OCI-LY1 (cell line): ENCODE results near the gene GALNT2.

Experiments used
- H2AFZ ChIP-seq: fragments of 200-600 bp; sonication (generic), shearing (Covaris generic); 2 replicates; pipeline ENCODE4 v1.6.0; 2014; ENCODE audit warnings: antibody characterized with exemption, mild to moderate bottlenecking, low read length
- H3F3A ChIP-seq: fragments of 200-600 bp; sonication (generic), shearing (Covaris generic); 2 replicates; pipeline ENCODE4 v1.6.0; 2014; ENCODE audit warnings: mild to moderate bottlenecking, antibody characterized with exemption, low read length, moderate library complexity; ENCODE audit not compliant: insufficient read depth
- H3K27ac ChIP-seq: fragments of 200-600 bp; sonication (generic); 2 replicates; pipeline ENCODE4 v1.5.1; 2014; ENCODE audit warnings: low read length, mixed run types, mild to moderate bottlenecking, low read depth; ENCODE audit not compliant: poor library complexity, severe bottlenecking
- H3K27me3 ChIP-seq: fragments of 200-600 bp; sonication (generic); 2 replicates; pipeline ENCODE4 v1.6.0; 2014; ENCODE audit warnings: antibody characterized with exemption, mild to moderate bottlenecking, low read length, moderate library complexity; ENCODE audit not compliant: insufficient read depth
- H3K36me3 ChIP-seq: fragments of 200-600 bp; sonication (generic); 2 replicates; pipeline ENCODE4 v1.6.1; 2014; ENCODE audit warnings: mild to moderate bottlenecking, antibody characterized with exemption, low read length, moderate library complexity, mixed read lengths; ENCODE audit not compliant: insufficient read depth
- H3K4me1 ChIP-seq: fragments of 200-600 bp; sonication (generic); 2 replicates; pipeline ENCODE4 v1.5.1; 2014; ENCODE audit warnings: mild to moderate bottlenecking, low read length, moderate library complexity; ENCODE audit not compliant: insufficient read depth, severe bottlenecking
- H3K4me2 ChIP-seq: fragments of 200-600 bp; sonication (generic), shearing (Covaris generic); 2 replicates; pipeline ENCODE4 v1.6.1; 2014; ENCODE audit warnings: low read length
- H3K4me3 ChIP-seq: fragments of 200-600 bp; sonication (generic); 2 replicates; pipeline ENCODE4 v1.5.1; 2014; ENCODE audit warnings: low read length, low read depth, mild to moderate bottlenecking, mixed read lengths; ENCODE audit not compliant: poor library complexity, severe bottlenecking
- H3K79me2 ChIP-seq: fragments of 200-600 bp; shearing (Covaris generic); 2 replicates; pipeline ENCODE4 v1.6.1; 2016; ENCODE audit warnings: mixed run types, low read length, mixed read lengths; ENCODE audit not compliant: insufficient read depth
- H3K9ac ChIP-seq: fragments of 200-600 bp; sonication (generic), shearing (Covaris generic); 2 replicates; pipeline ENCODE4 v1.6.1; 2014; ENCODE audit warnings: mild to moderate bottlenecking, low read length, mixed read lengths
- H3K9me2 ChIP-seq: fragments of 200-600 bp; sonication (generic), shearing (Covaris generic); 2 replicates; pipeline ENCODE4 v1.6.1; 2014; ENCODE audit warnings: low read depth, mild to moderate bottlenecking, low read length, mixed read lengths
- H3K9me3 ChIP-seq: fragments of 200-600 bp; shearing (Covaris generic); 2 replicates; pipeline ENCODE4 v1.6.1; 2014; ENCODE audit warnings: low read length, mixed read lengths
- H4K20me1 ChIP-seq: fragments of 200-600 bp; sonication (generic), shearing (Covaris generic); 2 replicates; pipeline ENCODE4 v1.6.0; 2016; ENCODE audit warnings: mild to moderate bottlenecking, low read length; ENCODE audit not compliant: insufficient read depth
- EZH2 ChIP-seq: fragments of 200-600 bp; sonication (generic), shearing (Covaris generic); IDR thresholded peaks from 2 replicates; pipeline ENCODE4 v1.8.0; 2017; ENCODE audit warnings: borderline replicate concordance, mixed run types, mild to moderate bottlenecking, antibody characterized with exemption, low read length, moderate library complexity, mixed read lengths
- TF ChIP-seq, protein P1 (sequence below): fragments of 200-600 bp; sonication (generic), shearing (Covaris generic); IDR thresholded peaks from 2 replicates; pipeline ENCODE4 v1.5.1; 2017; ENCODE audit warnings: mild to moderate bottlenecking, antibody characterized with exemption, low read length, moderate library complexity, mixed read lengths

The GALNT2 gene

DNA sequence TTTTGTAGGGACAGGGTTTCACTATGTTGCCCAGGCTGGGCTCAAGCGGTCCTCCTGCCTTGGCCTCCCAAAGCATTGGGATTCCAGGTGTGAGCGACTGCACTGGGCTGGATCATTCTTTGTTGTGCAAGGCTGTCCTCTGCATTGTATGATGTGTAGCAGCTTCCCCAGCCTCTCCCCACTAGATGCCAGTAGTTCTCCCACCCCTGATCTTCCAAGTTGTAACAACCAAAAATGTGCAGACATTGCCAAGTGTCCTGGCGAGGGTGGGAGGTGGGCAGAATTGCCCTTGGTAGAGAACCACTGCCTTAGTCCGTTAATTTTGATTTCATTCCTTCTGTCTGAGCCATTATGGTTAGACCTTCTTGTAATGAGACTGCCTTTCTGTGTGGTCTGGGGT lies 7.2 kb downstream of the GALNT2 start:
- Histone ChIP-seq H4K20me1 (no peaks in the 10 kb centered on the region), H3K79me2 (peaks cover 97% of the 10 kb centered on the region), H3K27me3 (no peaks in the 10 kb centered on the region), H3K27ac (no peak overlapping the region), H3K9me2 (no peaks in the 10 kb centered on the region), H3F3A (no peaks in the 10 kb centered on the region), H2AFZ (no peak overlapping the region), H3K4me1 (peaks cover 28% of the 10 kb centered on the region), H3K4me2 (no peak overlapping the region), H3K9me3 (no peaks in the 10 kb centered on the region), H3K9ac (no peak overlapping the region), H3K4me3 (no peak overlapping the region), H3K36me3 (peaks cover 13% of the 10 kb centered on the region; the same call in 1 of the 2 replicates)
- TF ChIP-seq, protein P1, sequence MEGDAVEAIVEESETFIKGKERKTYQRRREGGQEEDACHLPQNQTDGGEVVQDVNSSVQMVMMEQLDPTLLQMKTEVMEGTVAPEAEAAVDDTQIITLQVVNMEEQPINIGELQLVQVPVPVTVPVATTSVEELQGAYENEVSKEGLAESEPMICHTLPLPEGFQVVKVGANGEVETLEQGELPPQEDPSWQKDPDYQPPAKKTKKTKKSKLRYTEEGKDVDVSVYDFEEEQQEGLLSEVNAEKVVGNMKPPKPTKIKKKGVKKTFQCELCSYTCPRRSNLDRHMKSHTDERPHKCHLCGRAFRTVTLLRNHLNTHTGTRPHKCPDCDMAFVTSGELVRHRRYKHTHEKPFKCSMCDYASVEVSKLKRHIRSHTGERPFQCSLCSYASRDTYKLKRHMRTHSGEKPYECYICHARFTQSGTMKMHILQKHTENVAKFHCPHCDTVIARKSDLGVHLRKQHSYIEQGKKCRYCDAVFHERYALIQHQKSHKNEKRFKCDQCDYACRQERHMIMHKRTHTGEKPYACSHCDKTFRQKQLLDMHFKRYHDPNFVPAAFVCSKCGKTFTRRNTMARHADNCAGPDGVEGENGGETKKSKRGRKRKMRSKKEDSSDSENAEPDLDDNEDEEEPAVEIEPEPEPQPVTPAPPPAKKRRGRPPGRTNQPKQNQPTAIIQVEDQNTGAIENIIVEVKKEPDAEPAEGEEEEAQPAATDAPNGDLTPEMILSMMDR: no peak
- TF ChIP-seq EZH2: no peak

DNA sequence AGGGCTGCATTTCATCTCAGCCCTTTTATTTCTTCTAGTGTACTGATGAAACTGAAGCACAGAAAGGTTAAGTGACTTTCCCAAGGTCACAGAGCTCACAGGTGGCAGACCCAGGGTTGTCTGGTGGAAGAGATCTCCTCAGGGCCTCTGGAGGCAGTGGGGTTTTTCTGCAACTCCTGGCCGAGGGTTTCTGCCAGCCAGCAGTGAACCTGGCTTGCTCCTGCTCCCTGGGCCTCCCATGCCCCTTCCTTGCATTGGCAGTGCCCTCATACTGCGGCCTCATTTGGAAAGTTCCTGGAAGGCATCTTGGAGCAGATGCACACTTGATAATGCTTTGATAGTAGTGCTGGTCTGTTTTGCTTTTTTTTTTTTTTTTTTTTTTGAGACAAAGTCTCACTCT lies 7.7 kb downstream of the GALNT2 start:
- Histone ChIP-seq H3K4me1 (peaks cover 23% of the 10 kb centered on the region), H3K9me3 (no peaks in the 10 kb centered on the region), H3K36me3 (peaks cover 13% of the 10 kb centered on the region; the same call in 1 of the 2 replicates), H3K4me2 (no peak overlapping the region), H3F3A (no peaks in the 10 kb centered on the region), H3K9ac (no peak overlapping the region), H3K27me3 (no peaks in the 10 kb centered on the region), H4K20me1 (no peaks in the 10 kb centered on the region), H3K79me2 (peaks cover 97% of the 10 kb centered on the region), H3K9me2 (no peaks in the 10 kb centered on the region), H3K4me3 (no peak overlapping the region), H2AFZ (no peak overlapping the region), H3K27ac (no peak overlapping the region)
- no peak for TF ChIP-seq EZH2
- TF ChIP-seq, protein P1: no peak

DNA sequence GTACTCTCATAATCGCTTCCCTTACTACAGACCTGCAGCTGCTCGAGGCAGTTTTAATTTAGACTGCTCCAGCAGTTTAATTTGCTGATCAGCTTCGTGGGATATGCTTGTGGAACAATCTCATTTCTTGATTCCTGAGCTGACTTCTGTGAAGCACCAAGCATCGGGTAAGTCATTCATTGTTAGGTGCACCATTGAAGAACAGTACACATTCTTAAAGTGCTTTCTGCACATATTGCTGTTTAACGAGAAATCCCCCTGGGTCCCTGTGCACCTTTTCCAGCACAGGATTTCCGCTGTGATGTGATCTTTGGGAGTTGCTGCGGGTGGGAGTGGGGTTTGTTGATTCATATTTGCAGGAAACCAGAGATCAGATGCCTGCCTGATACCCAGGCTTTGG lies 9.1 kb downstream of the GALNT2 start:
- Histone ChIP-seq H3K27ac (no peak overlapping the region), H3K9ac (no peak overlapping the region), H3K4me1 (peaks cover 11% of the 10 kb centered on the region), H3K9me2 (no peaks in the 10 kb centered on the region), H3K4me2 (no peak overlapping the region), H3K27me3 (no peaks in the 10 kb centered on the region), H3K4me3 (no peak overlapping the region), H4K20me1 (no peaks in the 10 kb centered on the region), H3K36me3 (peaks cover 13% of the 10 kb centered on the region; the same call in 1 of the 2 replicates), H3K79me2 (peaks cover 95% of the 10 kb centered on the region), H2AFZ (no peak overlapping the region), H3F3A (no peaks in the 10 kb centered on the region), H3K9me3 (no peaks in the 10 kb centered on the region)
- TF ChIP-seq EZH2: no peak
- TF ChIP-seq, protein P1: no peak
